GM12872 (cell line): ENCODE measurements around the gene PI4KA.

Experiments
- TF ChIP-seq, protein P1 (sequence below): IDR thresholded peaks from 3 replicates; pipeline ENCODE4 v1.5.1; 2011; ENCODE audit warnings: low read depth, mild to moderate bottlenecking, low read length, moderate library complexity; ENCODE audit not compliant: insufficient read depth

The PI4KA gene

DNA sequence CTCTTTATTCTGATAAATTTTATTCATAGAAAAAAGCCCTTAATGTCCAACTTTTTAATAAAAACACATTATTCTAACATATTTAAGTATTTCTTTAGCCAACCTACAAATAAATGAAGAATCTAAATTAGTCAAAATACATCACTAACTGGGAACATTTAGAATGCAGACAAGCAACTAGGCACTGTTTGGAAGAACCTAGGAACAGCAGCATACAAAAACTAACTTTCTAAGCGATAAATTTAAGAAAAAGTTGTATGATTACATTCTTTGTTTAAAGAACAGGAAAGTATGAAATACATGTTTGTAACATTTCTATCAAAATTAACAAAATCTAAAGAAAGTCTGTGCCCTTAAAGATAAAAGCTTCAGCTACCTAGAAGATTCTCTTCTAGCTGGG, 35.3 kb downstream of the PI4KA start:
- TF ChIP-seq, protein P1, sequence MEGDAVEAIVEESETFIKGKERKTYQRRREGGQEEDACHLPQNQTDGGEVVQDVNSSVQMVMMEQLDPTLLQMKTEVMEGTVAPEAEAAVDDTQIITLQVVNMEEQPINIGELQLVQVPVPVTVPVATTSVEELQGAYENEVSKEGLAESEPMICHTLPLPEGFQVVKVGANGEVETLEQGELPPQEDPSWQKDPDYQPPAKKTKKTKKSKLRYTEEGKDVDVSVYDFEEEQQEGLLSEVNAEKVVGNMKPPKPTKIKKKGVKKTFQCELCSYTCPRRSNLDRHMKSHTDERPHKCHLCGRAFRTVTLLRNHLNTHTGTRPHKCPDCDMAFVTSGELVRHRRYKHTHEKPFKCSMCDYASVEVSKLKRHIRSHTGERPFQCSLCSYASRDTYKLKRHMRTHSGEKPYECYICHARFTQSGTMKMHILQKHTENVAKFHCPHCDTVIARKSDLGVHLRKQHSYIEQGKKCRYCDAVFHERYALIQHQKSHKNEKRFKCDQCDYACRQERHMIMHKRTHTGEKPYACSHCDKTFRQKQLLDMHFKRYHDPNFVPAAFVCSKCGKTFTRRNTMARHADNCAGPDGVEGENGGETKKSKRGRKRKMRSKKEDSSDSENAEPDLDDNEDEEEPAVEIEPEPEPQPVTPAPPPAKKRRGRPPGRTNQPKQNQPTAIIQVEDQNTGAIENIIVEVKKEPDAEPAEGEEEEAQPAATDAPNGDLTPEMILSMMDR: no peak

DNA sequence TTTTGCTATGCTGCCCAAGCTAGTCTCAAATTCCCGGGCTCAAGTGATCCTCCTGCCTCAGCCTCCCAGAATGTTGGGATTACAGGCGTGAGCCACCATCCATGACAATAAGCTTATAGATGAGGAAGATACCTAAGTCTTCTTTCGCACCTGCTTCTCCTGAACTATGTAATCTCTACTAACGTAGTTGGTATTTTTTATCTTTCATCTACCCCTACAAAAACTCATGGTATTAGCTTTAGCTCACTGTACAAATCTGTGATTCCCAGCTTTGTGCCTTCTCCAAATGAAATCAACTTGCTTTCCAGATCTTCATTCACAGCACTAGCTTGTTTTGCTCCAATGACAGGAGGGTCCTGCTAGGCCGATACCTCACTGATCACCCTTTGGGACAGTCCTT, 36.4 kb downstream of the PI4KA start:
- TF ChIP-seq, protein P1: no peak

DNA sequence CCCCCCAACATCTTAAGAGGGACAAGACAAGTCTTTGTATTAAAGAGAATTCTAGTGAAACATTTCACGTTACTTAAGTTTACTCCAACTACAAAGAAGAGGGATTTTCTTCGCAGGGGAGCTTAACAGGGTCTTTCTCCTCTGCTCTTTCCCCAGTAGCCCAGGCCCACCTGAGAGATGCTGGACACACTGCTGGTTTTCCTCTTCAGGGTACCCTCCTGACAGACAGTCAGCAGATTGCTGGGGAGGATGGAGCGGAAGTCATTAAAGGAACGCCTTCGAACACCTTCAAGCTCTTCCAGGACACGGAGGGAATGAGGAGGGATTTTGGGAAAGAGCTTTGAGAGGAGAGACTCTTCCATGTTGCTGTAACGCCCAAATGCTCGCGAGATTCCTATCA, 39.1 kb downstream of the PI4KA start:
- TF ChIP-seq, protein P1: no peak

DNA sequence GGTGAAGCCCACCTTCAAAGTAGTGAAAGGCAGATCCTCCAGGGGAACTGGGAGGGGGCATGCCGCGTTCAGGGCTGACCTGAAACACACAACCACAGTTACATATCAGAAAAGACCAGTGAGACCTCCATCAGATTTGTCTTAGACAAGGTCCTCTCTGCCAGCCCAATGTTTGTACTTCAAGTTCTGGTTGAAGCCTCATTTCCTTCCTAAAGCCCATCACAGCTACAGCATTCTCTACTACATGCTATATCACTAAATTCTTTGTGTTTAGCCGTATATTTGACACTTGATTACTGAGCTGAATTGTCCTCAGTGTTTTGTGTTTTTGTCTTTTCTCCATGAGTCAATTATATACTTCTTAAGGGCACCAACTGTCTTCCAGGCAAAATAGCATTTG, 40.1 kb downstream of the PI4KA start:
- TF ChIP-seq, protein P1: no peak

- TF ChIP-seq, protein P1: no peak
These were observed 42.1 kb downstream of the PI4KA start for GRCh38 chr22:20816559-20816958.

GRCh38 chr22:20815477-20816050, 43.0 kb downstream of the PI4KA start:
- TF ChIP-seq, protein P1: no peak

- TF ChIP-seq, protein P1: no peak
These were observed 44.3 kb downstream of the PI4KA start for GRCh38 chr22:20814221-20814808.
